ENCODE data around the gene OBI1.

DNA sequence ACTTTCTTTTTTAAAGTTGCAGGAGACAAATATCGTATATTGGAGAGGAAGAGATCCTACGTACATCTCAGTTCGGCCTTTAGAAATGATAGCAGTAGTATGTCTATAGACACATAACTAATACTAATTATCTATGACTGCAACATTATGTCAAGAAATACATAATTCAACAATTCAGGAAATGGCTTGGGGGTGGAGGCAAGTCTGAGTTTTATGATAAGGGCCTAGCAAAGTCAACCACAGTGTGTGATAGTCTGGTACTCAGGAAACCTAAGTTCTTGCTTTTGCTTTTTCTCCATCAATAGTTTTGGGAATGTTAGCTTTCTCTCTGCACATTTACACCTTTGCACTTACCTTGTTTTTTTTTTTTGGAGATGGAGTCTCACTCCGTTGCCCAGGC is 27.5 kb upstream of the OBI1 start:
- TF ChIP-seq POLR2AphosphoS5 (IDR thresholded peaks at IDR 0.05; ENCODE audit: borderline replicate concordance, low read depth, low read length) (no peak), EZH2 (IDR thresholded peaks at IDR 0.05) (no peak), FOXP2 (optimal IDR thresholded peaks at IDR 0.05; ENCODE audit: control extremely low read depth, extremely low read length, insufficient read depth) (no peak)

All from SK-N-MC (cell line).